ENCODE measurements around the gene SRRM2. TPM values are rescaled to one million over a fixed set of nuclear protein-coding genes. Genes with fewer than 3 reads are reported as not detected.

Gene SRRM2
- total and polyA plus RNA-seq, 9 of the 15 experiments (the other 6 are each of a cell fraction or from before 2014, with no cell fraction given), result 26.7 to 563 (median 81.1) TPM

- TF ChIP-seq NFRKB (IDR thresholded peaks at IDR 0.05; ENCODE audit: low read depth) (no peak), CXXC5 (CRISPR knock-in tag; IDR thresholded peaks at IDR 0.05) (peak; percentile 74), BACH1 (tag; IDR thresholded peaks at IDR 0.05) (no peak), ZNF318 (IDR thresholded peaks at IDR 0.05; ENCODE audit: borderline replicate concordance in 1 of 2, low read depth in 1 of 2) (no peak), CLOCK (CRISPR knock-in tag; IDR thresholded peaks at IDR 0.05; ENCODE audit: borderline replicate concordance) (no peak), ATF4 (CRISPR knock-in tag; IDR thresholded peaks at IDR 0.05) (no peak), E2F8 (IDR thresholded peaks at IDR 0.05; ENCODE audit: low read depth, partially characterized antibody) (peak; percentile 58), CBFA2T2 (conservative IDR thresholded peaks at IDR 0.05) (no peak), CHCHD3 (CRISPR knock-in tag; IDR thresholded peaks at IDR 0.05) (no peak)
Measured at GRCh38 chr16:2720719-2721633, 31.5 kb upstream of the SRRM2 start (continued).
